Endometrium (tissue), 2 donors: ENCODE results near the gene KCNH8.
A peak's percentile ranks its signal among the peaks of the same experiment; 100 is the strongest.
"Not testable (repeated sequence)": the region's sequence is repeated elsewhere in the genome, so short reads cannot be mapped to it uniquely, and the experiment has no call there.

Source experiments
- FAIRE-seq: peaks from 2 replicates; lab custom pipeline; 2012; peaks lifted over from hg19 to GRCh38; lab: Jason Lieb, UNC
- donor health status: control.
- donor health status: control.

KCNH8 gene

GRCh38 chr3:19147905-19148767 lies at the start of gene KCNH8:
Gene KCNH8, plus strand, starts transcription at chr3:19148510. Its CDS starts 210 bp downstream, at chr3:19148720.
- FAIRE-seq = no peak

GRCh38 chr3:19102654-19103290 lies 45.5 kb upstream of the KCNH8 start:
- FAIRE-seq = not testable (repeated sequence)

- FAIRE-seq = no peak
Measured at GRCh38 chr3:19103510-19103909, 44.8 kb upstream of the KCNH8 start.

GRCh38 chr3:19104459-19104858 lies 43.9 kb upstream of the KCNH8 start:
- FAIRE-seq = no peak

DNA sequence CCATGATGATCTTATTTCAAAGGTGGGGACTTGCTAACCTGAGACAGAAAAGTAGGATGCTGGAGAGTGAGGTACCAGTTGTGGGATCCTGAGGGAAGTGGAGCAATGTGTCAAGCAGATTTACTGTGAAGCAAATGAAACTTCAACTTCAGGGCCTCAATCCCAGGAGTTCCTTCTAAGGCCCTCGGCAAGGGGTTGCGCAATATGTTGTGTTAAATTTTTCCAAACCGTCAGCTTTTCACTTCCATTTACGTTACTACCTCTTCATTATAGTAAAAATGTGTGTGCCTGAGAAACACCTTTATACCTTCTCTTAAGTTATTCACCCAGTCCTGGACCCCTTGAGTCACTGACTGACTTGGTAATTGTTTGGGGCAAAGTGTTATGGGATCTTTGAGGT lies 42.5 kb upstream of the KCNH8 start:
- no peak for FAIRE-seq

GRCh38 chr3:19106307-19106706 lies 42.0 kb upstream of the KCNH8 start:
- FAIRE-seq = no peak

DNA sequence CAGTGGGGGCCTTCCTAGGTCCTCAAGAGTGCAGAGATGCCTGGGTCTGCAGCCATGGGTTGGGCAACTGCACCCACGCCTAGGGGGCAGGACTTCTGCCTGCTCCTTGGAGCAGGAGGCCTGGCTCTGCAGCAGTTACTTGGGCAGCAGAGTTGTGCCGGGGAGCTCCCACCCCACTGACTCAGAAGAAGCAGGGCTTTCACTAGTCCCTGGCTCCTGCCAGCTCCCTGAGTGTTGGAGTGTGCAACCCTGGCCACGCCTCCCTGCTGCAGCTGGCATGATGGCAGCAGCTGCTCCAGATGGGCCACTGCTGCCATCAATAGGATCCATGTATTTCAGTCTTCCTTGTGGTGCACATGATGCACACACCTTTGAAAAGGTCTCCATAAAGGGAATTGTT lies 40.6 kb upstream of the KCNH8 start:
- FAIRE-seq = no peak

- no peak for FAIRE-seq
Measured at GRCh38 chr3:19110335-19110895, 37.9 kb upstream of the KCNH8 start.

DNA sequence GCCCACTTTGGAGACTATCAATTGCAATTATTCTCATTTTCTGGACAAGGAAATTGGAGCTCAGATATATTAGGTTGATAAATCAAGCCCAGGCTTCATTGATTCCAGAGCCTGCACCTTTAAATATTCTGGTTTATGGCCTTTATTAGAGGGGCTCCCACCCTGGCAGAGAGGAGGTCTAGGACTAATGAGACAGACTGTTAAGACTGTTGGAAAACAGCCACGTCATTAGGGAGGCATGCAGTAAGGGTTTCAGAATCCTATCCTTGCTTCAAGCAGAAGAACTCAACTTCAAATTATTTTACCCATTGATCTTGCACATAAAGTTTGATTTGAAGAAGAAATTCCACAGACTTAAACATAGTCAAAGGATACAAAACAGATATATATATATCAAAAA lies 33.8 kb upstream of the KCNH8 start:
- FAIRE-seq = no peak

GRCh38 chr3:19116239-19116638 lies 32.1 kb upstream of the KCNH8 start:
- FAIRE-seq = no peak

DNA sequence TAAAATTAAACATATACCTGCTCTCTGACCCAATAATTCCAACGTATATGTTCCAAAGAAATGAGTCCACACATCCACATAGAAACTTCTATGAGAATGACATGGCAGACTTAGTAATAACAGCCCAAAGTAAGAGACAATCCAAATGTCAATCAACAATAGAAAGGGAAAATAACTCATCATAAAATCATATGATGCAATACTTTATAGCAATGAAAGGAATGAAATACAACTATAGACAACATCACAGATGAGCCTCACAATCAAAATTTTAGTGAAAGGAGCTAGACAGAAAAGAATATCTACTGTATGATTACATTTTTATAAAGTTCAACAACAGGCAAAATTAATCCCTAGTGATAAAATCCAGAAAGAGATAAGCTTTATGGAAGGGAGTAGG lies 23.6 kb upstream of the KCNH8 start:
- FAIRE-seq = no peak

- peak; percentile 21 for FAIRE-seq
Measured at GRCh38 chr3:19139863-19140262, 8.4 kb upstream of the KCNH8 start.

DNA sequence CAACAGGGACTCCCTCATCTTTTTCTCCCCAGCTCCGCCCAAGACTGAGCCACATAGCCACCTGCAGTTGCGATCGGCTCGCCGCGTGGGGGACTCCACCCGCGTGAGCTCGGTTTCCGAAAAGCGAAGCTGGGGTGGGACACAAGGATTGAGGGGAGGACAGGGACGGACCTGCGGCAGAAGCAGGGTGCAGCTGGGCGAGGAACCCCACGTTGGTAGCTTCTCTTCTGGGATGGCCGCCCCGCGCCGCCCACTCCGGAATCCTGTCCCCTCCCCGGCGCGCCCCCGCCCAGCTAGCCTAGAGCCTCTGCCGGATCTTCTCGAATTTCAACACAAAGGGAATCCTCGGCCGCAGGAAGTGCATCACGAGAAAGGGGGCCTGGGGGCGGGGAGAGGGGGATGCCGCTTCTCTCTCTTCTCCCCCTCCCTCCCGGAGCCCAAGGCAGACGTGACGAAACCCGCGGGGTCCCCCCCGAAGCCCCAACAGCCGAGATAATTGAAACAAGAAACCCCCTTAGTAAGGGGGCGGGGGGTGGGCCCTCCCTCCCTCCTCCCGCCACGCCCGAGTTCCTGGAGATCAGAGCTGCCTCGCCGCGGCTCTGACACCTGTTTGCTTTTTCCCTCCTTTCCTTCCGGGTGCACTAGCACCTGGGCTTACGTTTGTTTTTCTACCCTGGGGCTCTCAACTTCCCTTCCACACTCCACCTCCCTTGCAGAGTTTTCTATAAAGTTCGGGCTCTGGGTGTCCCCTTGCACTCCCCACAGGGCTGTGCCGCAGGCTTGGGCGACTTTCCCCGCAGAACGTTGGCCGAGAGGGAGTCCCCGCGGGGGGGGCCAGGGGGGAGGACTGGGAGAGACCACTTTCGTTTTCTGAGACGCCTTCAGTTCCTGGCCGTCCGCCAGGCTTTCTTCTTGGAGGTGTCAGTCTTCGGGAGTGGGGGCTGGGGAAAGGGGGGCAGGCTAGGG lies 1.3 kb upstream of the KCNH8 start:
- FAIRE-seq = no peak

DNA sequence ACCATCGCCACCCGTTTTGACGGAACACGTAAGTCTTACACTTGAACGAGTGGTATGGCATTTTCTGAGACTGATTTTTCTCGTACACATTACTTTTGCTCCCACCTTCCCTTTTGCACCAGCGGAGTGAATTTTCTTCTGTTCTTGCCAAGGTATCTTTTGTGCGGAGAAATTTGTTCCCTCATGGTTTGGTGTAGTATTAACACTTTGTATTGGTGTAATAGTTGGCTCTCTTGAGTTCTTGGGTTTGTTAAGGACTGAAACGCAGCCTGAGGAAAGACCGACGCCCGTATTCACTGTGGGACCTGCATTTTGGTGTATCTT lies 420 bp downstream of the KCNH8 start:
- FAIRE-seq = no peak

GRCh38 chr3:19149368-19149767 lies 1.1 kb downstream of the KCNH8 start:
- peak; percentile 41 for FAIRE-seq

GRCh38 chr3:19151171-19151570 lies 2.9 kb downstream of the KCNH8 start:
- no peak for FAIRE-seq

- no peak for FAIRE-seq
Measured at GRCh38 chr3:19154693-19155250, 6.5 kb downstream of the KCNH8 start.

GRCh38 chr3:19155375-19155774 lies 7.1 kb downstream of the KCNH8 start:
- FAIRE-seq = no peak

DNA sequence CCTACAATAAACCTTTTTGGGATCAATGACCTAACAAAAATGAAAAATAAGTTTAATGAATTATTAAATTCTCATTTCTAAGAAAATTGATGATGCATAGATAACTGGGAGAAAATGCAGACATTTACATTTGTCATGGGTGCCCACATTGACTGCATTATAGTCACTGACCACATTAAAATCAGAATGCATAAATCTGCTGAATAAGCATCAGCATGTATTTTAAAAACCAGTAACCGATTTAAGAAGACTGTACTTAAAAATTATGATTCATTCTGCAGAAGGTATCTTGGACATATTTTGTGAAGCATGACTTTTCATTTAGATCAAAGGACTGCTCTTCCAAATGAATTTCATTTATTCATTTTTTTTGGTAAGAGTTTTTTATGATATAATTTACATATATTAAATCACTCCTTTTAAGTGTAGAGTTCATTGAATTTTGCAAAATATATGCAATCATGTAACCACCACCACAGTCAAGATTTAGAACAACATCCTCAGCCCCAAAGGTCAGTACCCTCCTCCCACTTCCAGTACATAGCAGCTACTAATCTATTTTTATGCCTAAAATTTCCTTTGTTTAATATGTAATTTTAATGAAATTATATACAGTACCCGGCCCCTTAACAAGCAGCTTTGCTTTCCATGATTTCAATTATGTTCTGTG lies 11.8 kb downstream of the KCNH8 start:
- no peak for FAIRE-seq

- FAIRE-seq = no peak
Measured at GRCh38 chr3:19165654-19166053, 17.3 kb downstream of the KCNH8 start.

- FAIRE-seq = no peak
Measured at GRCh38 chr3:19171794-19172193, 23.5 kb downstream of the KCNH8 start.
